Right lobe of liver (tissue), 6 donors: ENCODE results near the gene TF. TPM values are rescaled to one million over a fixed set of nuclear protein-coding genes. Genes with fewer than 3 reads are reported as not detected.
A peak's percentile ranks its signal among the peaks of the same experiment; 100 is the strongest.

Experiments used
- ATAC-seq, 4 donors: fragments of 200-7000 bp; cut with Tn5 transposase; one replicate each; pipeline ENCODE4 v1.9.1; 2020; ENCODE audit warnings: mild to moderate bottlenecking in 4 of 4, moderate library complexity in 4 of 4
- DNase-seq, 3 donors: peaks; one replicate each; pipeline ENCODE4 v3.0.0-alpha.2; 2020
- H3K27ac ChIP-seq, 3 donors: fragments of 200-600 bp; one replicate each; pipeline ENCODE4 v1.8.0; 2022
- H3K27me3 ChIP-seq, 2 donors: fragments of 200-600 bp; one replicate each; pipeline ENCODE4 v1.8.0; 2022
- H3K36me3 ChIP-seq, 4 donors: fragments of 200-600 bp; sonication (generic) in 1 of 4; one replicate each; pipeline versions ENCODE4 v1.5.1 to v1.8.0; 2017 to 2022; ENCODE audit warnings: control low read depth in 1 of 4
- H3K4me1 ChIP-seq, 4 donors: fragments of 200-600 bp; sonication (generic) in 1 of 4; one replicate each; pipeline versions ENCODE4 v1.5.1 to v1.8.0; 2017 to 2022; ENCODE audit warnings: control low read depth in 1 of 4
- H3K4me3 ChIP-seq, 3 donors: fragments of 200-600 bp; one replicate each; pipeline ENCODE4 v1.8.0; 2022
- H3K9me3 ChIP-seq, 4 donors: fragments of 200-600 bp; sonication (generic) in 1 of 4; one replicate each; pipeline versions ENCODE4 v1.5.1 to v1.8.0; 2017 to 2022; ENCODE audit warnings: control low read depth in 1 of 4
- POLR2A ChIP-seq: fragments of 450-650 bp; IDR thresholded peaks from one replicate; pipeline ENCODE4 v1.6.1; 2017; ENCODE audit warnings: antibody characterized with exemption, mild to moderate bottlenecking
- WGBS: methylation state at CpG from one replicate; pipeline ENCODE4 v1.1.6; 2018; ENCODE audit warnings: low coverage, low lambda C conversion rate; ENCODE audit not compliant: insufficient coverage; ENCODE audit errors: missing lambda C conversion rate; 5-methylcytosine and 5-hydroxymethylcytosine counted together
- intact Hi-C, 2 donors: fragments of 100-400 bp; cut with DNase I; formaldehyde crosslinking; loops; one replicate each; pipeline versions ENCODE4 v1.11.2 to v1.14.1; 2022
- total RNA-seq, 6 experiments: library from RNA; depleted of rRNA in 2 of 6; stranded (reverse); fragments of >200 nt in 2 of 6; fragmentation: NEBNext Ultra II Directional in 3 of 6; extraction: Animal tissue kit (Norgen Biotek cat#: 25700) in 3 of 6; gene quantifications; one replicate each; pipeline versions ENCODE4 v1.1.0 to v1.2.4, GENCODE V29; 2016 to 2023
- TF ChIP-seq, protein P1 (sequence below), 4 donors: fragments of 200-600 bp in 3 of 4; fragments of 450-650 bp in 1 of 4; IDR thresholded peaks; one replicate each; pipeline versions ENCODE4 v1.5.1 to v1.8.0; 2016 to 2022; ENCODE audit warnings: antibody characterized with exemption in 4 of 4, mild to moderate bottlenecking in 2 of 4
- donor health status: DM: no; HTN: yes; CAD: no.
- donor health status: DM: no; HTN: no; CAD: no.
- donor health status: DM: no; HTN: no; CAD: no.
- donor health status: DM: no; HTN: yes; CAD: no.
- donor health status: DM: no; HTN: yes; CAD: no.

Gene TF
- total RNA-seq, 6 experiments from 2014 or later: 2,871 to 25,349 (median 17,684) TPM

DNA sequence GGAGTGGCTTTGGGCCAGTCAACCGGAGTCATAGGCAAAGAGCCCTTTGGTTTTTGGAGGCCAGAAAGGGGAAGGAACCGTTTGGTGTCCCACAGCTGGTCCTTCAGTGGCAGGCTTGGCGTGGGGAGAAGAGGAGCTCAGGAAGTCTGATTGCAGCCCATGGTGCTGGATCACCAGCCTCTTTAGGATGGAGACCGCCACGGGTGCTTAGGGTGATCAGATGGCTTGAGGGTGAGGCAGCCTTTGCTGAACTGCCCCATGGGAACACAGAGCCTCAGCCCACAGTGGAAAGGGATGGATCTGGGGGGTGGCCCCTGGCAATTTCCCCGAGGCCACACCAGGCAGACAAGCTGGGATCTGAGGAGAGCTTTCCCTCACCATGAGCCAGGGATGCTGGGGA lies 45.8 kb upstream of the TF start:
- Histone ChIP-seq H3K36me3 (no peaks in the 10 kb centered on the region), H3K4me1 (peaks cover 0 to 13% (median 0%) of the 10 kb centered on the region in 4 donors), H3K4me3 (no peak overlapping the region), H3K9me3 (no peaks in the 10 kb centered on the region), H3K27me3 (no peaks in the 10 kb centered on the region), H3K27ac (no peak overlapping the region)
- TF ChIP-seq, protein P1, sequence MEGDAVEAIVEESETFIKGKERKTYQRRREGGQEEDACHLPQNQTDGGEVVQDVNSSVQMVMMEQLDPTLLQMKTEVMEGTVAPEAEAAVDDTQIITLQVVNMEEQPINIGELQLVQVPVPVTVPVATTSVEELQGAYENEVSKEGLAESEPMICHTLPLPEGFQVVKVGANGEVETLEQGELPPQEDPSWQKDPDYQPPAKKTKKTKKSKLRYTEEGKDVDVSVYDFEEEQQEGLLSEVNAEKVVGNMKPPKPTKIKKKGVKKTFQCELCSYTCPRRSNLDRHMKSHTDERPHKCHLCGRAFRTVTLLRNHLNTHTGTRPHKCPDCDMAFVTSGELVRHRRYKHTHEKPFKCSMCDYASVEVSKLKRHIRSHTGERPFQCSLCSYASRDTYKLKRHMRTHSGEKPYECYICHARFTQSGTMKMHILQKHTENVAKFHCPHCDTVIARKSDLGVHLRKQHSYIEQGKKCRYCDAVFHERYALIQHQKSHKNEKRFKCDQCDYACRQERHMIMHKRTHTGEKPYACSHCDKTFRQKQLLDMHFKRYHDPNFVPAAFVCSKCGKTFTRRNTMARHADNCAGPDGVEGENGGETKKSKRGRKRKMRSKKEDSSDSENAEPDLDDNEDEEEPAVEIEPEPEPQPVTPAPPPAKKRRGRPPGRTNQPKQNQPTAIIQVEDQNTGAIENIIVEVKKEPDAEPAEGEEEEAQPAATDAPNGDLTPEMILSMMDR (IDR thresholded peaks at IDR 0.05): no peak
- WGBS: no CpG with 5 or more reads among the region's 6 CpGs
- intact Hi-C loops: no loop called here
- DNase-seq: no peak
- ATAC-seq: no peak

DNA sequence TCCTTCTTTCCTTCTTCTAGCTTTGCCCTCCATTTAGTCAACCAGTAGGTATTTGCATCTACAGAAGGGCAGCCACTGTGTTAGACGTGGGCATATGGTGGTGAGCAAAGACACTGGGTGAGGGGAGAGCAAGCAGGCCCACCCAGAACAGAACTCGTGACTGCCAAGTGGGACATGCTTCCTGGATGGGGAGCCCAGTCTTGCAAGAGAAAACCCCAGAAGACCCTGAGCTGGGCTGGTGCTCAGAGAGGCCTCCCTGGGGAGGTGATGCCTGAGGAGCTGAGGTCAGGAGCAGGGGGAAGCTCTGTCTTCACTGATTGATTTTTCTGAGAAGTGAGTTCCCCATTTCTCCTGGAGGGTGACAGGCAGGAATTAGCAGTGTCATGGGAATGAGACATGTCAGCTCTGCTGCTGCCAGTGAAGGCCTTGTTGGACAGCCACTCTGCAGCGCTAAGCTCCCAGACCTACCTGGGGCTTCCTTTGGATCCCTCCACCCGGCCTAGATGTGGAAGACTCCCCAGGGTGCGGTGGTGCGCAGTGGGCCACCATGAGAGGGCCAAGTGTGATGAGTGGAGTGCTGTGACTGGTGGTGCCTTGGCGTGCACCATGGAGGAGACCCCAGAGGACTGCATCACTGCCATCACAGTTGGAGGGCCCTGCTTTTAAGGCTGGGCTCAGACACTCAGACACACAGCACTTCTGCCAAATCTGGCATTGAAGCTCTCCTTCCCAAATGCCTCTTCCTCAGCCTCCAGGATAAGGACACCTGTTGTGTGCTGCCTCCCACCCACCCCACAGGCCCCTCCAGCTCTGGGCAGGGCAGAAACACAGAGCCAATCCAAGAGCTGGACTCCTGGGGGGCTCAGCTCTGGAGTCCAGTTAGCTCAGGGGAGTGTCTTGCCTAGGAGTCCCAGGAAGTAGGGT lies 44.5 kb upstream of the TF start:
- Histone ChIP-seq H3K4me1 (peaks cover 0 to 13% (median 0%) of the 10 kb centered on the region in 4 donors), H3K4me3 (no peak overlapping the region), H3K36me3 (no peaks in the 10 kb centered on the region), H3K27ac (no peak overlapping the region), H3K27me3 (no peaks in the 10 kb centered on the region), H3K9me3 (no peaks in the 10 kb centered on the region)
- no peak for DNase-seq
- ATAC-seq: no peak
- TF ChIP-seq, protein P1 (IDR thresholded peaks at IDR 0.05): no peak
- TF ChIP-seq POLR2A: no peak
- WGBS: 60% methylated on average over 2 of the region's 7 CpGs
- intact Hi-C loops: no loop called here

DNA sequence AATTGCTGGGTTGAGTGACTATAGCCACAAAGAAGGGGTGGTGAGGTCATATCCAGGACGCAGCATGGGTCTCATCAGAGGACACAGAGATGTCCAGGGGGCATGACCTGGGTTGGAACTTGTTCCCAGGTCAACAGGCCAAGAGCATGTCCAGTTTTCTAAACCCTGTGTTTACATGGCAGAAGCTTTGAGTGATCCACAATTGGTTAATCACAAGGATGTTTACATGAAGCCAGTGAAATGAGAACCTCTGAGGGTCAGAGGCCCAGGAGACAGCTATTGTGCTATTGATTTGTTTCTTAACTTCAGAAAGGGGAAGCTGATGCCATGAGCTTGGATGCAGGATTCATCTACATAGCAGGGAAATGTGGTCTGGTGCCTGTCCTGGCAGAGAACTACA lies 42.3 kb upstream of the TF start:
- H3K9me3 ChIP-seq: no peaks in the 10 kb centered on the region
- WGBS: 0% methylated on average over 1 of the region's 1 CpG

DNA sequence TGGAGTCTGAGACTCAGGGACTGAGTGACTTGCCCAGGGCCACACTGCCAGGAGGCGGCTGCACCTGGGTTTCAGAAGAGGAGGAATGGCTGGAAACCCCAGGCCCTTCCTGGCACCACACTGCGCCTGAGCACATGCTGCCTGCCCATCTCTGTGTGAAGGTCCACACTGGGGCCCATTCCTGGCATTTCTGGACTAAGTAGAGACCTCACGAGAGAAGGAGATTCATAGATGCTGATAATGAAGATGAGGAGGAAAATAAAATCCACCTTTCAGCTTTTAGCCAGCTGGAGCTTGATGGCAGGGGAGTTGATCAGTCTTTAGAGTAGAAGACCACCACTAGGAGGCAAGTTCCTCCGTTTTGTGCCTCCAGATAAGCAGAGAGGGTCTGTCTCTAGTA lies 40.2 kb upstream of the TF start:
- H3K27ac ChIP-seq: no peak overlapping the region
- H3K27me3 ChIP-seq: no peaks in the 10 kb centered on the region
- intact Hi-C loops: no loop called here
- ATAC-seq: no peak
- H3K4me3 ChIP-seq: no peak overlapping the region
- H3K9me3 ChIP-seq: no peaks in the 10 kb centered on the region
- H3K4me1 ChIP-seq: peaks cover 0 to 13% (median 0%) of the 10 kb centered on the region in 4 donors
- WGBS: 100% methylated on average over 3 of the region's 4 CpGs
- TF ChIP-seq POLR2A: no peak
- TF ChIP-seq, protein P1 (IDR thresholded peaks at IDR 0.05): no peak
- DNase-seq: no peak
- no peaks in the 10 kb centered on the region for H3K36me3 ChIP-seq

More for the DNA sequence above, 42.3 kb upstream of the TF start:
- TF ChIP-seq, protein P1 (IDR thresholded peaks at IDR 0.05): no peak
- TF ChIP-seq POLR2A: no peak
- peak in 1 of 3 donors; percentile 67 for DNase-seq
- Histone ChIP-seq H3K4me3 (no peak overlapping the region), H3K27me3 (no peaks in the 10 kb centered on the region), H3K27ac (no peak overlapping the region), H3K4me1 (peaks cover 0 to 13% (median 0%) of the 10 kb centered on the region in 4 donors), H3K36me3 (no peaks in the 10 kb centered on the region)
- intact Hi-C loops: no loop called here
- ATAC-seq: peak; percentile 73 to 90 (median 81)
